ENCODE results near the gene TSHB.
"Not testable (repeated sequence)": the region's sequence is repeated elsewhere in the genome, so short reads cannot be mapped to it uniquely, and the experiment has no call there.

Gene TSHB

GRCh38 chr1:115029526-115029925 lies at the start of gene TSHB:
TSHB (plus strand) TSS chr1:115029826; CDS start chr1:115033363, 3,537 bp downstream.
- no peak for DNase-seq

- DNase-seq, result no peak
Measured at GRCh38 chr1:114982251-114982650, 47.4 kb upstream of the TSHB start.

- no peak for DNase-seq
Measured at GRCh38 chr1:114986286-114986685, 43.3 kb upstream of the TSHB start.

- DNase-seq, result no peak
Measured at GRCh38 chr1:114988095-114988494, 41.5 kb upstream of the TSHB start.

- no peak for DNase-seq
Measured at GRCh38 chr1:114997510-114998289, 31.9 kb upstream of the TSHB start.

GRCh38 chr1:115006191-115006590 lies 23.4 kb upstream of the TSHB start:
- DNase-seq, result no peak

- DNase-seq, result no peak
Measured at GRCh38 chr1:115012006-115012405, 17.6 kb upstream of the TSHB start.

GRCh38 chr1:115012434-115012833 lies 17.2 kb upstream of the TSHB start:
- DNase-seq, result no peak

GRCh38 chr1:115013792-115014191 lies 15.8 kb upstream of the TSHB start:
- no peak for DNase-seq

GRCh38 chr1:115019549-115019948 lies 10.1 kb upstream of the TSHB start:
- not testable (repeated sequence) for DNase-seq

- DNase-seq, result no peak
Measured at GRCh38 chr1:115021145-115021544, 8.5 kb upstream of the TSHB start.

GRCh38 chr1:115023593-115023992 lies 6.0 kb upstream of the TSHB start:
- no peak for DNase-seq

GRCh38 chr1:115031595-115031994 lies 2.0 kb downstream of the TSHB start:
- no peak for DNase-seq

- no peak for DNase-seq
Measured at GRCh38 chr1:115035652-115036051, 6.0 kb downstream of the TSHB start.

- DNase-seq, result no peak
Measured at GRCh38 chr1:115036814-115037507, 7.3 kb downstream of the TSHB start.

- DNase-seq, result no peak
Measured at GRCh38 chr1:115040501-115040900, 10.9 kb downstream of the TSHB start.

GRCh38 chr1:115041654-115042053 lies 12.0 kb downstream of the TSHB start:
- DNase-seq, result no peak

- peak; percentile 27 to 50 for DNase-seq
Measured at GRCh38 chr1:115046751-115047150, 17.1 kb downstream of the TSHB start.

- DNase-seq, result no peak
Measured at GRCh38 chr1:115051850-115052249, 22.2 kb downstream of the TSHB start.

- DNase-seq, result peak; percentile 34 to 73
Measured at GRCh38 chr1:115052454-115053083, 22.9 kb downstream of the TSHB start.

GRCh38 chr1:115056395-115056798 lies 26.8 kb downstream of the TSHB start:
- DNase-seq, result no peak

- no peak for DNase-seq
Measured at GRCh38 chr1:115057661-115058254, 28.1 kb downstream of the TSHB start.

- no peak for DNase-seq
Measured at GRCh38 chr1:115059316-115059715, 29.7 kb downstream of the TSHB start.

Data from inflammatory macrophage treated with lipopolysaccharide for 1 hour (primary cell).